GM19023 (cell line): ENCODE results near the gene ANKRD20A1.
"Not testable (repeated sequence)": the region's sequence is repeated elsewhere in the genome, so short reads cannot be mapped to it uniquely, and the experiment has no call there.

Source experiments
- ATAC-seq: cut with Tn5 transposase; IDR thresholded peaks from one replicate; pipeline ENCODE4 v1.9.1; 2021; ENCODE audit warnings: mild to moderate bottlenecking, moderate library complexity; ENCODE audit not compliant: unreplicated experiment

Gene ANKRD20A1

GRCh38 chr9:67858871-67859270 is at the start of gene ANKRD20A1:
ANKRD20A1 (plus strand) TSS chr9:67858931; CDS start chr9:67859427, 496 bp downstream.
- not testable (repeated sequence) for ATAC-seq

- not testable (repeated sequence) for ATAC-seq
Measured at GRCh38 chr9:67832088-67832487, 26.6 kb upstream of the ANKRD20A1 start.
